Hepatocyte (in vitro differentiated cells): ENCODE results near the gene NOC4L.

ENCODE experiments used
- CTCF ChIP-seq: fragments of 200-600 bp; sonication (generic); IDR thresholded peaks from 2 replicates; pipeline ENCODE4 v1.5.1; 2016; ENCODE audit warnings: antibody characterized with exemption, mild to moderate bottlenecking; ENCODE audit not compliant: poor library complexity
- EZH2 ChIP-seq: fragments of 200-600 bp; sonication (generic); IDR thresholded peaks from 2 replicates; pipeline ENCODE4 v1.6.1; 2016; ENCODE audit warnings: antibody characterized with exemption, mild to moderate bottlenecking, borderline replicate concordance
- EZH2phosphoT487 ChIP-seq: fragments of 200-600 bp; sonication (generic); IDR thresholded peaks from one replicate; pipeline ENCODE4 v1.6.1; 2018; ENCODE audit warnings: antibody characterized with exemption, mild to moderate bottlenecking, low read depth, moderate library complexity; ENCODE audit not compliant: unreplicated experiment, severe bottlenecking

GRCh38 chr12:132146098-132146497 lies 1.8 kb downstream of the NOC4L start:
- no peak for TF ChIP-seq CTCF
- TF ChIP-seq EZH2: no peak
- no peak for TF ChIP-seq EZH2phosphoT487
